Lower leg skin (tissue), 4 donors: Measurements from ENCODE around the gene MPRIP. TPM values are rescaled to one million over a fixed set of nuclear protein-coding genes. Genes with fewer than 3 reads are reported as not detected.

Source experiments
- DNase-seq, 2 donors: peaks; one replicate each; pipeline ENCODE4 v3.0.0-alpha.2; 2019; ENCODE audit warnings: low spot score in 2 of 2
- H3K4me3 ChIP-seq: fragments of 200-600 bp; sonication (generic); 2 replicates; pipeline ENCODE4 v1.5.1; 2017; ENCODE audit warnings: mild to moderate bottlenecking, low read depth; ENCODE audit not compliant: poor library complexity, severe bottlenecking
- CTCF ChIP-seq, 3 donors: fragments of 450-650 bp; IDR thresholded peaks; one replicate each; pipeline ENCODE4 v1.5.1; 2016; ENCODE audit warnings: antibody characterized with exemption in 3 of 3, mild to moderate bottlenecking in 3 of 3, moderate library complexity in 2 of 3
- POLR2A ChIP-seq, 2 donors: fragments of 450-650 bp; IDR thresholded peaks; one replicate each; pipeline ENCODE4 v1.6.1; 2016 to 2017; ENCODE audit warnings: antibody characterized with exemption in 2 of 2, mild to moderate bottlenecking in 1 of 2, moderate library complexity in 1 of 2
- WGBS, 2 donors: methylation state at CpG; one replicate each; pipeline ENCODE4 v1.1.5; 2018; 5-methylcytosine and 5-hydroxymethylcytosine counted together
- intact Hi-C: fragments of 100-400 bp; cut with DNase I; formaldehyde crosslinking; loops from one replicate; pipeline ENCODE4 v1.15.0; 2023; ENCODE audit warnings: low total_unique reads
- total RNA-seq, 4 donors: library from RNA; depleted of rRNA; stranded (reverse); fragments of >200 nt; gene quantifications; one replicate each; pipeline ENCODE4 v1.1.0, GENCODE V29; 2016

Gene MPRIP
- total RNA-seq, 4 donors from 2014 or later: 128 to 217 (median 141) TPM

GRCh38 chr17:17032131-17032692 lies 10.0 kb upstream of the MPRIP start:
- TF ChIP-seq POLR2A (IDR thresholded peaks at IDR 0.05) (no peak), CTCF (IDR thresholded peaks at IDR 0.05) (no peak)
- intact Hi-C loops: no loop called here
- no peak for DNase-seq
- 57 to 70% methylated on average over 10 to 13 of the region's 13 CpGs for WGBS, 2 donors
- H3K4me3 ChIP-seq: no peak overlapping the region

- 90 to 91% methylated on average over 7 of the region's 7 CpGs for WGBS, 2 donors
- TF ChIP-seq POLR2A (IDR thresholded peaks at IDR 0.05) (no peak), CTCF (IDR thresholded peaks at IDR 0.05) (no peak)
- DNase-seq: no peak
- intact Hi-C loops: no loop called here
- no peak overlapping the region for H3K4me3 ChIP-seq
Observed at GRCh38 chr17:17033466-17033865, 8.8 kb upstream of the MPRIP start.

GRCh38 chr17:17034026-17034425 lies 8.2 kb upstream of the MPRIP start:
- intact Hi-C loops: no loop called here
- H3K4me3 ChIP-seq: no peak overlapping the region
- TF ChIP-seq POLR2A (IDR thresholded peaks at IDR 0.05) (no peak), CTCF (IDR thresholded peaks at IDR 0.05) (no peak)
- no peak for DNase-seq

GRCh38 chr17:17034496-17035075 lies 7.7 kb upstream of the MPRIP start:
- DNase-seq: no peak
- intact Hi-C loops: no loop called here
- no peak overlapping the region for H3K4me3 ChIP-seq
- TF ChIP-seq CTCF (IDR thresholded peaks at IDR 0.05) (no peak), POLR2A (IDR thresholded peaks at IDR 0.05) (no peak)

GRCh38 chr17:17035490-17035889 lies 6.8 kb upstream of the MPRIP start:
- intact Hi-C loops: no loop called here
- H3K4me3 ChIP-seq: no peak overlapping the region
- TF ChIP-seq POLR2A (IDR thresholded peaks at IDR 0.05): no peak
- no peak for TF ChIP-seq CTCF (IDR thresholded peaks at IDR 0.05)
- DNase-seq: no peak
- WGBS, 2 donors: 39 to 48% methylated on average over 6 of the region's 6 CpGs
